Spinal cord (tissue), 10 donors: ENCODE results near the gene UBAC2. TPM values are rescaled to one million over a fixed set of nuclear protein-coding genes. Genes with fewer than 3 reads are reported as not detected.
A peak's percentile ranks its signal among the peaks of the same experiment; 100 is the strongest.
"Not testable (repeated sequence)": the region's sequence is repeated elsewhere in the genome, so short reads cannot be mapped to it uniquely, and the experiment has no call there.

Experiments used
- DNase-seq, 6 donors: peaks; one replicate each; pipeline versions ENCODE4 v3.0.0 to v3.0.0-alpha.2; 2013 to 2015; ENCODE audit warnings: low spot score in 6 of 6, low read depth in 4 of 6
- H3K27ac ChIP-seq: one replicate; pipeline ENCODE4 v1.5.1; 2013; ENCODE audit warnings: low read depth, low read length, control low read depth
- H3K27me3 ChIP-seq: one replicate; pipeline ENCODE4 v1.6.1; 2013; ENCODE audit warnings: low read length; ENCODE audit not compliant: control insufficient read depth, insufficient read depth
- H3K36me3 ChIP-seq: one replicate; pipeline ENCODE4 v1.6.1; 2013; ENCODE audit warnings: low read length; ENCODE audit not compliant: control insufficient read depth, insufficient read depth
- H3K4me1 ChIP-seq: one replicate; pipeline ENCODE4 v1.6.1; 2013; ENCODE audit warnings: low read length; ENCODE audit not compliant: control insufficient read depth, insufficient read depth
- H3K4me3 ChIP-seq: one replicate; pipeline ENCODE4 v1.5.1; 2013; ENCODE audit warnings: low read depth, low read length, control low read depth
- H3K9me3 ChIP-seq: one replicate; pipeline ENCODE4 v1.6.1; 2013; ENCODE audit warnings: low read length; ENCODE audit not compliant: control insufficient read depth, insufficient read depth
- WGBS: methylation state at CpG from one replicate; pipeline ENCODE4 v1.1.5; 2013; ENCODE audit warnings: missing lambda C conversion rate; ENCODE audit not compliant: insufficient coverage; 5-methylcytosine and 5-hydroxymethylcytosine counted together
- polyA plus RNA-seq, 2 donors: library from polyadenylated mRNA; unstranded; fragments of 120-200 nt; gene quantifications; one replicate each; pipeline ENCODE4 v1.2.1, GENCODE V29; 2013; ENCODE audit not compliant: insufficient read length in 2 of 2
- total RNA-seq, 2 donors: library from RNA; depleted of rRNA in 1 of 2; stranded (reverse); fragments of 120-200 nt in 1 of 2; fragments of >200 nt in 1 of 2; gene quantifications; one replicate each; pipeline versions ENCODE4 v1.2.3 to v1.2.4, GENCODE V29; 2013 to 2014
- donor health status: healthy.

UBAC2 gene
- total and polyA plus RNA-seq, 4 donors: 37.9 to 60.3 (median 53.8) TPM

DNA sequence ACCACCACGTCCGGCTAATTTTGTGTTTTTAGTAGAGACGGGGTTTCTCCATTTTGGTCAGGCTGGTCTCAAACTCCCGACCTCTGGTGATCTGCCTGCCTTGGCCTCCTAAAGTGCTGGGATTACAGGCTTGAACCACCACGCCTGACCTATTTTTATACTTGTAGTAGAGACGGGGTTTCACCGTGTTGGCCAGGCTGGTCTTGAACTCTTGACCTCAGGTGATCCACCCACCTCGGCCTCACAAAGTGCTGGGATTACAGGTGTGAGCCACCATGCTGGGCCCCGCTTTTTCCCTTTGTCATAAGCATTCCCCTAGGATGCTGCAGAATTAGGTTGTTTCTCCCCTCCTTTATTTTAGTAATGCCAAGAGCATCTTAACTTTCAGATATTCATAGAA lies 10.0 kb downstream of the UBAC2 start:
- 88% methylated on average over 5 of the region's 9 CpGs for WGBS
- H3K27ac ChIP-seq, H3K27me3 ChIP-seq: not testable (repeated sequence)

DNA sequence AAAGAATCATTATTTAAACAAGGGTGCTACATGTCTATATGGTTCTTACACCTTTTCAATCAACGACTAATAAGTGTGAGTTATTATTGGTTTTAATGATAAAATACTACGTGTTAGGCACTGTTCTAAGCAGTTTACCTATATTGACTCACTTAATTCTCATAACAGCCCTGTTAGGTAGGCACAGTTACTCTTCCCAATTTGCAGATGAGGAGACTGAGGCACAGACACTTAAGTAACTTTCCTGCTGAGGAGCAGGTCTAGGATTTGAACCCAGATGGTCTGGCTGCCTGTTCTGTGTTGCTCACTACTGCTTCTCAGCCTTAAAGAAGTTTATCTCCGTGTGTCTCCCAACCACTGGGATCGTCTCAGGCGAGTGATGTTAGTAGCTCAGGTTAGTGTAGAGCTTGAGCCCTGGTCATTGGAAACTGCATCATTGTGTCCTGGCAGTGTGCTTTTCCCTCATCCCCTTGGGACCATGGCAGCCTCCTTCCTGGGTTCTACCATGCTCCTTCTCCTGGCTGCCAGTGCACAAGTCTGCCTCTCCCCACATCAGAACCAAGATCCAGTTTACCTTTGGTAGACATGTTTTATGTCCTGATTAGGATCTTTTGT lies 10.9 kb downstream of the UBAC2 start:
- Histone ChIP-seq H3K27ac (no peak overlapping the region), H3K27me3 (no peaks in the 10 kb centered on the region), H3K36me3 (no peaks in the 10 kb centered on the region), H3K4me1 (peaks cover 10% of the 10 kb centered on the region), H3K9me3 (no peaks in the 10 kb centered on the region), H3K4me3 (no peak overlapping the region)
- DNase-seq: no peak
- 100% methylated on average over 2 of the region's 5 CpGs for WGBS

More for the DNA sequence above, 10.0 kb downstream of the UBAC2 start:
- not testable (repeated sequence) for H3K9me3 ChIP-seq, H3K4me1 ChIP-seq, DNase-seq, H3K36me3 ChIP-seq, H3K4me3 ChIP-seq

DNA sequence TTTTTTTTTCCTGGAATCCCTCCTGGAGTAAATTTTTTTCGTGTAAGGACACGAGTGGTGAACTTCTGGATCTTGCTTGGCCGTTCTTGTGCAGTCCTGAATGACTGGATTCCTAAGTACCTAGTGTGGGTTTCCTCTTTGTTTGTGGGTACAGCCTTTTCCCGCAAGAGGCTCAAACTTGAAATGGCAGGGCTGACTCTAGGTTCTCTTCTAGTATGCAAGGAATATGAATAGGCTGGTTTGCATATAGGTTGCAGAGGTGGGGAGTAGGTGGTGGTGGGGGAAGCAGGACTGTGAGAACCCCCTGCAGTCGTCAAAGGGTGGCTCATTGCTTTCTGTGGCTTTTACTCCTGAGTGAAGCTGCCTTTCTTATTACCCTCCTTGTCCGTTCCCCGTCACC lies 13.6 kb downstream of the UBAC2 start:
- Histone ChIP-seq H3K4me3 (no peak overlapping the region), H3K36me3 (peaks cover 3% of the 10 kb centered on the region), H3K9me3 (no peaks in the 10 kb centered on the region), H3K4me1 (peaks cover 22% of the 10 kb centered on the region), H3K27me3 (no peaks in the 10 kb centered on the region), H3K27ac (no peak overlapping the region)
- WGBS: 80% methylated on average over 1 of the region's 7 CpGs
- DNase-seq: no peak

DNA sequence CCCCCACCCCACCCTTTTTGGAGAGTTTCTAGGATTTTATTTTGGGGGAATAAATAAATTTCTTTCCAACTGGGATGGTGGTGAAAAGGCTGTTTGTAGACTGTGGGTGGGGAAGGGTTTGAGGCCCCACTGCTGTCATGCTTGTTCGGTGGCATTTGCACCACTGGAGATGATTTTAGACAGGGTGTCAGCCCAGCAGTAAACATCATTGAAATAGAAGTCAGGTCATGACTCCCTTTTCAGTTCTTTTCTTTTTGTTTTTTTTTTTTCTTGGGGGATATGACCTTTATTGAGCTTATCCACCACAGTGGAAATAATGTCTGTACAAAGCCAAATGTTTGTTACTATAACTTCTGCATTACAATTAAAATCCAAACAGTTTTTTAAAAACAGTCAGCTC lies 14.1 kb downstream of the UBAC2 start:
- Histone ChIP-seq H3K27ac (no peak overlapping the region), H3K4me1 (peaks cover 22% of the 10 kb centered on the region)
- 20% methylated on average over 1 of the region's 1 CpG for WGBS

DNA sequence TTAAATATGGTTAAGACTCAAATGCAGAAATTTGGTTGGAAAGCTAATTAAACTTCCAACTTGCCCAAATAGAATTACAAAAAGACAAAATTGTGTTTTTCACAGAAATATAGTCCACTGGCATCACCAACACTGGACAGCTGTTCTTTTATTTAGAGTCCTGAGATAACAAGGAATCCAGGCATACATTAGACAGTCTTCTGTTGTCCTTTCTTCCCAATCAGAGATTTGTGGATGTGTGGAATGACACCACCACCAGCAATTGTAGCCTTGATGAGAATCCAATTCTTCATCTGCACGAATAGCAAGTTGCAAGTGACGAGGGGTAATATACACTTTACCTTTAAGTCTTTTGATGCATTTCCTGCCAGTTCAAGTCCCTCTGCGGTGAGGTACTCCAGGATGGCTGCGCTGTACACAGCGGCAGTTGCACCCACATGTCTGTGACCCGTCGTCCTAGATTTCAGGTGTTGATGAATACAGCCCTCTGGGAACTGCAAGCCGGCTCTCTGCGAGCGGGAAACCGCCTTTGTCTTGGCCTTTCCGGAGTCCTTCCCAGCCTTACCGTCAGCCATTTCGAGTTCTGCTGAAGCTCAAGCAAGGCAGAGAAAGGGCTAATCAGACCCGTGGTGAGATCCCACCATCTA lies 14.7 kb downstream of the UBAC2 start:
- no peaks in the 10 kb centered on the region for H3K9me3 ChIP-seq
- H3K27ac ChIP-seq: no peak overlapping the region
- H3K36me3 ChIP-seq: peaks cover 3% of the 10 kb centered on the region
- H3K4me1 ChIP-seq: peaks cover 22% of the 10 kb centered on the region
- no peak overlapping the region for H3K4me3 ChIP-seq
- DNase-seq: peak in 1 of 6 donors; percentile 71
- no peaks in the 10 kb centered on the region for H3K27me3 ChIP-seq
- 46% methylated on average over 13 of the region's 15 CpGs for WGBS

More for the DNA sequence above, 14.1 kb downstream of the UBAC2 start:
- DNase-seq: no peak
- Histone ChIP-seq H3K27me3 (no peaks in the 10 kb centered on the region), H3K36me3 (peaks cover 3% of the 10 kb centered on the region), H3K9me3 (no peaks in the 10 kb centered on the region), H3K4me3 (no peak overlapping the region)

DNA sequence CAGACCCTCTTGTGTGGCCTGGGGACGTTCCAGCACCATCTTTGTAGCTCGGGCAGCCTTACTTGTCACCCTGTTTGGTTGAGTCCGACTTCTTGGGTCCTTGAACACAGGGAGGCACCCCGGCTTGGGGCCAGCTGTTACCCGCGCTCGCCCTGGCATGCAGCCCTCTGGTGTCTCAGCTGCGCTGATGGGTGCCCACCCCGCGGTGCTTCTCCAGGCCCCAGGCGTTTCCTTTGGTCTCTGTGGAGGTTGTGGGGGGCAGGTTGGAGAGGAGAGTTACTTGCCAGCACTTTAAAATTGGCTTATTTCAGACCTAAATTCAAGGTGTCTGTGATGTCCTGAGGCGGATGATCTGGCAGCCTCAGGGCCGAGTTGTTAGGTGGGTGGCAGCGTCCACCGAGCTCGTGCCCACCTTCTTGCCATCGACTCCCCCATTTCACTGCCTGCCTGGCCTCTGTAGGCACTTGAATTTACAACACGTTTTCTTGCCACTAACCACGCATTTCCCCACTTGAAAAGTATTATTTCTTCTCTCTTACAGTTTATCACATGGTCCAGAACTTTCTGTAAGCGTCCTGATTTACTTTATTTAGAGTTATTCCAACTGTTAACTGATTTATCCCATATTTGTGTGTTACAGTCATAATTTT lies 16.9 kb downstream of the UBAC2 start:
- Histone ChIP-seq H3K9me3 (no peaks in the 10 kb centered on the region), H3K27ac (no peak overlapping the region), H3K27me3 (no peaks in the 10 kb centered on the region), H3K36me3 (peaks cover 3% of the 10 kb centered on the region), H3K4me1 (peaks cover 22% of the 10 kb centered on the region), H3K4me3 (no peak overlapping the region)
- 82% methylated on average over 17 of the region's 20 CpGs for WGBS
- no peak for DNase-seq

DNA sequence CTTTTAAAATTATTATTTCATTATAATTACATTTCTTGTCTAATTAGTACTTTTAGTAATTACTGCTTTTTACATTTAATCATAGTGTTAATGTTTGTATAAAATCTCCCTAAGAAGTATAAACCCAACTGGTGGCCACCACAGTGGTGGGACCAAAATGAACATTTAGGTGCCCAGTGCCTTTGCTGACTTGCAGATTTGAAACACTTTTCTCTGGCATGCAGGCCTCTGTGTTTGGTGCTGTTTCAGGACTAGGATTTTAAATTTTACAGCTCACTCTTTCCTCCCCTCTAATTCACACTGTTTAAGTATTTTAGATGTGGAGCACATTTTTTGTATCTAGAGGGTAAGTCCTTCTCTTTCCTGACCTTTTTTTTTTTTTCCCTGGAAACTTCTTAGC lies 17.5 kb downstream of the UBAC2 start:
- peak overlapping the region; percentile 10 for H3K27ac ChIP-seq
- H3K4me3 ChIP-seq: no peak overlapping the region
- H3K4me1 ChIP-seq: peaks cover 22% of the 10 kb centered on the region
- peaks cover 2% of the 10 kb centered on the region for H3K9me3 ChIP-seq
- peaks cover 3% of the 10 kb centered on the region for H3K36me3 ChIP-seq
- no peak for DNase-seq
- H3K27me3 ChIP-seq: no peaks in the 10 kb centered on the region

DNA sequence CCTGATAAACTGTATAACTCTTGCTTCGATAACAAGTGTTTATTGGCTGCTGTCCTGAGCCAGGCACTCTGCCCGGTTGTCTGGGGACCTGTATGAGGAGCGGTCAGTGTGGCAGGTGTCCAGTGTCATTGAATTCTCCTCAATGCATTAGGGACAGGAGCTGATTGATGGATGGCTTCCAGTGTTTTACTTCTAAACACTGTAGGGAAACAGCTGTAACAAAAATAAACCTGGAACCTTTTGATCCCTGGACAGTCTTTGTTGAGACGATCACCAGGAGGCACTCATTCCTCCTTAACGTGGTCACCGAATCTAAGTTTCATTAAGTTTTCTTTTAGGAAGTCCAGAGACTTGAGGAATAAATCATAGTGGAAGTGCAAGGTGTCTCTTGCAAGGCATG lies 17.9 kb downstream of the UBAC2 start:
- no peak overlapping the region for H3K4me3 ChIP-seq
- H3K9me3 ChIP-seq: peaks cover 4% of the 10 kb centered on the region
- peak overlapping the region; percentile 10 for H3K27ac ChIP-seq
- peak in 4 of 6 donors; percentile 32 to 83 (median 56) for DNase-seq
- WGBS: 33% methylated on average over 3 of the region's 6 CpGs
- H3K4me1 ChIP-seq: peaks cover 22% of the 10 kb centered on the region
- H3K36me3 ChIP-seq: peaks cover 3% of the 10 kb centered on the region
- H3K27me3 ChIP-seq: no peaks in the 10 kb centered on the region

DNA sequence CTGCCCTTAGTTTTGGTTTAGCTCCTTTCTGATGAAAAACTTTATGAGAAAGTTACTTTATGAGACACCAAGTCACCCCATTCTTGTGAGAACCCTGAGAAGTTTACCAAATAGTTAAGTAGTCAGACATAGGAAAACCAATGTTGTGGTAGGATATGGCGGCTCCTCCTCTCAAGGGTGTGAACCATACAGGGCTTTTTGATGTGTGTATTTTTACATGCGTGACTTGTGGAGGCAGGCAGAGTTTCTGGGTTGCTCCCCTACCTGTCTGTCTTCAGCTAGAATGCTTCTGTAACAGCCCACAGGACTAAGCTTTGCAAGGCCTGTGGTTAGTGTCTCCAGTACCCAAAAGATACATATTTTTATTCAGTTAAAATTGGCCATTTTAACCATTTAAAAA lies 18.3 kb downstream of the UBAC2 start:
- no peak overlapping the region for H3K4me3 ChIP-seq
- H3K9me3 ChIP-seq: peaks cover 4% of the 10 kb centered on the region
- WGBS: no CpG with 5 or more reads among the region's 2 CpGs
- H3K27ac ChIP-seq: peak overlapping the region; percentile 10
- no peak for DNase-seq
- H3K27me3 ChIP-seq: no peaks in the 10 kb centered on the region
- H3K36me3 ChIP-seq: peaks cover 3% of the 10 kb centered on the region
- H3K4me1 ChIP-seq: peaks cover 20% of the 10 kb centered on the region
